ENCODE results near the gene IFT25.

IFT25 gene

GRCh38 chr1:53956308-53957168 is 11.0 kb upstream of the IFT25 start:
- no peak for DNase-seq (ENCODE audit: low read depth)

GRCh38 chr1:53954128-53954527 is 8.6 kb upstream of the IFT25 start:
- DNase-seq (ENCODE audit: low read depth) = no peak

- DNase-seq (ENCODE audit: low read depth) = no peak
Observed at GRCh38 chr1:53951697-53952096, 6.2 kb upstream of the IFT25 start.

GRCh38 chr1:53949023-53949990 is 3.8 kb upstream of the IFT25 start:
- peak; percentile 33 for DNase-seq (ENCODE audit: low read depth)

- DNase-seq (ENCODE audit: low read depth) = no peak
Observed at GRCh38 chr1:53948291-53948690, 2.8 kb upstream of the IFT25 start.

GRCh38 chr1:53947172-53947907 is 1.8 kb upstream of the IFT25 start:
- no peak for DNase-seq (ENCODE audit: low read depth)

- no peak for DNase-seq (ENCODE audit: low read depth)
Observed at GRCh38 chr1:53946252-53947171, 1.0 kb upstream of the IFT25 start, which contains the start of gene LRRC42. Gene LRRC42, plus strand, starts transcription at chr1:53946350. Its CDS starts 5,650 bp downstream, at chr1:53952000.

- DNase-seq (ENCODE audit: low read depth) = no peak
Observed at GRCh38 chr1:53945183-53945432, 391 bp downstream of the IFT25 start.

- no peak for DNase-seq (ENCODE audit: low read depth)
Observed at GRCh38 chr1:53944469-53945182, 873 bp downstream of the IFT25 start.

- DNase-seq (ENCODE audit: low read depth) = no peak
Observed at GRCh38 chr1:53943490-53944043, 1.9 kb downstream of the IFT25 start.

- DNase-seq (ENCODE audit: low read depth) = no peak
Observed at GRCh38 chr1:53943090-53943489, 2.4 kb downstream of the IFT25 start.

- no peak for DNase-seq (ENCODE audit: low read depth)
Observed at GRCh38 chr1:53942127-53942957, 3.2 kb downstream of the IFT25 start.

- no peak for DNase-seq (ENCODE audit: low read depth)
Observed at GRCh38 chr1:53938136-53938830, 7.2 kb downstream of the IFT25 start.

GRCh38 chr1:53936430-53936829 is 9.1 kb downstream of the IFT25 start:
- DNase-seq (ENCODE audit: low read depth) = no peak

GRCh38 chr1:53934170-53934765 is 11.2 kb downstream of the IFT25 start:
- no peak for DNase-seq (ENCODE audit: low read depth)

- DNase-seq (ENCODE audit: low read depth) = no peak
Observed at GRCh38 chr1:53931523-53931922, 14.0 kb downstream of the IFT25 start.

GRCh38 chr1:53930932-53931331 is 14.6 kb downstream of the IFT25 start:
- DNase-seq (ENCODE audit: low read depth) = no peak

GRCh38 chr1:53929246-53929960 is 16.1 kb downstream of the IFT25 start:
- no peak for DNase-seq (ENCODE audit: low read depth)

Measured in fibroblast of the conjunctiva (primary cell).